Measurements from ENCODE around the gene PRKCB.
A peak's percentile ranks its signal among the peaks of the same experiment; 100 is the strongest.
"Not testable (repeated sequence)": the region's sequence is repeated elsewhere in the genome, so short reads cannot be mapped to it uniquely, and the experiment has no call there.

PRKCB gene

GRCh38 chr16:23902748-23903414 lies 67.1 kb downstream of the PRKCB start:
- no peak for DNase-seq (ENCODE audit: low spot score)

- peak; percentile 39 for DNase-seq (ENCODE audit: low spot score)
Measured at GRCh38 chr16:23905027-23905426, 69.2 kb downstream of the PRKCB start.

GRCh38 chr16:23907457-23907902 lies 71.7 kb downstream of the PRKCB start:
- DNase-seq (ENCODE audit: low spot score): no peak

GRCh38 chr16:23907903-23908302 lies 72.1 kb downstream of the PRKCB start:
- no peak for DNase-seq (ENCODE audit: low spot score)

- DNase-seq (ENCODE audit: low spot score): no peak
Measured at GRCh38 chr16:23908790-23909189, 73.0 kb downstream of the PRKCB start.

- no peak for DNase-seq (ENCODE audit: low spot score)
Measured at GRCh38 chr16:23909792-23910418, 74.1 kb downstream of the PRKCB start.

GRCh38 chr16:23914946-23915530 lies 79.3 kb downstream of the PRKCB start:
- peak; percentile 22 for DNase-seq (ENCODE audit: low spot score)

GRCh38 chr16:23916552-23916951 lies 80.8 kb downstream of the PRKCB start:
- not testable (repeated sequence) for DNase-seq (ENCODE audit: low spot score)

- DNase-seq (ENCODE audit: low spot score): no peak
Measured at GRCh38 chr16:23917621-23918020, 81.8 kb downstream of the PRKCB start.

GRCh38 chr16:23920446-23920845 lies 84.7 kb downstream of the PRKCB start:
- DNase-seq (ENCODE audit: low spot score): no peak

GRCh38 chr16:23920899-23921298 lies 85.1 kb downstream of the PRKCB start:
- no peak for DNase-seq (ENCODE audit: low spot score)

GRCh38 chr16:23922406-23922805 lies 86.6 kb downstream of the PRKCB start:
- no peak for DNase-seq (ENCODE audit: low spot score)

GRCh38 chr16:23924128-23924527 lies 88.3 kb downstream of the PRKCB start:
- DNase-seq (ENCODE audit: low spot score): no peak

GRCh38 chr16:23927796-23928195 lies 92.0 kb downstream of the PRKCB start:
- DNase-seq (ENCODE audit: low spot score): no peak

- DNase-seq (ENCODE audit: low spot score): no peak
Measured at GRCh38 chr16:23929237-23929636, 93.5 kb downstream of the PRKCB start.

- no peak for DNase-seq (ENCODE audit: low spot score)
Measured at GRCh38 chr16:23929856-23930255, 94.1 kb downstream of the PRKCB start.

GRCh38 chr16:23930791-23931190 lies 95.0 kb downstream of the PRKCB start:
- DNase-seq (ENCODE audit: low spot score): no peak

- no peak for DNase-seq (ENCODE audit: low spot score)
Measured at GRCh38 chr16:23931199-23931598, 95.4 kb downstream of the PRKCB start.

GRCh38 chr16:23933650-23934049 lies 97.9 kb downstream of the PRKCB start:
- DNase-seq (ENCODE audit: low spot score): not testable (repeated sequence)

GRCh38 chr16:23934610-23935236 lies 98.9 kb downstream of the PRKCB start:
- DNase-seq (ENCODE audit: low spot score): no peak

GRCh38 chr16:23940111-23940510 lies 104.3 kb downstream of the PRKCB start:
- DNase-seq (ENCODE audit: low spot score): no peak

- DNase-seq (ENCODE audit: low spot score): no peak
Measured at GRCh38 chr16:23941025-23941424, 105.2 kb downstream of the PRKCB start.

- DNase-seq (ENCODE audit: low spot score): no peak
Measured at GRCh38 chr16:23941963-23942564, 106.3 kb downstream of the PRKCB start.

All from iPS-NIHi11 (cell line).